ENCODE results near the gene KBTBD6.
"Not testable (repeated sequence)": the region's sequence is repeated elsewhere in the genome, so short reads cannot be mapped to it uniquely, and the experiment has no call there.

Gene KBTBD6

DNA sequence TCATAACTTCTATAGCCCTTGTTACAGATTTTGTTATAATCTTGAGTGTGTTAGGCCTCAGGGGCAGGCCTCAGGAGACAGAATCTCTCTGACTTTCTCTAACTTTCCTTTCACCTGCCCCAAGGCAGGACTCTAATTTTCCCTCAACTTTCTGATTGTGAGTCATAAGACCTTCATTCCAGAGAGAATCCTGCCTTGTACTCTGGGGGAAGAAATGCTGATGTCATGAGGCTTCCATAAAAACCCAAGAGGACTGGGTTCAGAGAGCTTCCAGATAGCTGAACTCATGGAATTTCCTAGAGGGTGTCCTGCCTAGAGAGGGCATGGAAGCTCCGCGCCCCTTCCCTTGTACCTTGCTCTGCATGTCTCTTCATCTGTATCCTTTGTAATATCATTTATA, 5.3 kb upstream of the KBTBD6 start:
- no peak overlapping the region for H3K4me2 ChIP-seq
- no peaks in the 10 kb centered on the region for H3K36me3 ChIP-seq
- no peaks in the 10 kb centered on the region for H3K27me3 ChIP-seq
- H3K9ac ChIP-seq = no peak overlapping the region
- no peak overlapping the region for H3K4me3 ChIP-seq
- no peaks in the 10 kb centered on the region for H3K9me3 ChIP-seq (replicated peaks in 1 of 11)
- no peak for TF ChIP-seq Cebpa-rat (IDR thresholded peaks at IDR 0.05)
- H3K27ac ChIP-seq = no peak overlapping the region
- H3K4me1 ChIP-seq = peaks cover 7 to 14% (median 8%) of the 10 kb centered on the region in 10 experiments; a peak in 17 of 20 replicates
- H4K20me1 ChIP-seq = no peaks in the 10 kb centered on the region

DNA sequence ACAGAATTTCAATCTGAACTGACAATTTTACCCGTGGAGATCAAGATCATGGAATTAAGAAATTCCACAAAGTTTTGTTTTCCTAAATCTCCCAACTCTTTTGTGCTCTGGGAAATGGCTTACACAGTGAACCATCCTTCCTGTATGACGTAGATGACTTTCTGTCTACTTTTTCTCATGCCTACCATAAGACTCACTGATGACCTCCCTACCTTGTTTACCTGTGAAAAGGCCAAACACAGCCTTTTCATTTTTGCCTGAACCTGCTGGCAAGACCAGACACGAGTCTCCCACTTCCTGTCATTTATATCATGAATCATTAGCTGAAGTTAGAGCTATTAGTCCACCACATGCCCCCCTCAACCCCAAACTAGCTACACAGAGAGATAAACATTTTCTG, 4.6 kb upstream of the KBTBD6 start:
- Histone ChIP-seq H3K4me2 (no peak overlapping the region), H3K27me3 (no peaks in the 10 kb centered on the region), H4K20me1 (no peaks in the 10 kb centered on the region), H3K36me3 (no peaks in the 10 kb centered on the region), H3K4me1 (peaks cover 7 to 14% (median 8%) of the 10 kb centered on the region in 10 experiments; a peak in 18 of 20 replicates), H3K4me3 (no peak overlapping the region), H3K27ac (no peak overlapping the region), H3K9me3 (replicated peaks in 1 of 11) (no peaks in the 10 kb centered on the region), H3K9ac (no peak overlapping the region)
- no peak for TF ChIP-seq Cebpa-rat (IDR thresholded peaks at IDR 0.05)

DNA sequence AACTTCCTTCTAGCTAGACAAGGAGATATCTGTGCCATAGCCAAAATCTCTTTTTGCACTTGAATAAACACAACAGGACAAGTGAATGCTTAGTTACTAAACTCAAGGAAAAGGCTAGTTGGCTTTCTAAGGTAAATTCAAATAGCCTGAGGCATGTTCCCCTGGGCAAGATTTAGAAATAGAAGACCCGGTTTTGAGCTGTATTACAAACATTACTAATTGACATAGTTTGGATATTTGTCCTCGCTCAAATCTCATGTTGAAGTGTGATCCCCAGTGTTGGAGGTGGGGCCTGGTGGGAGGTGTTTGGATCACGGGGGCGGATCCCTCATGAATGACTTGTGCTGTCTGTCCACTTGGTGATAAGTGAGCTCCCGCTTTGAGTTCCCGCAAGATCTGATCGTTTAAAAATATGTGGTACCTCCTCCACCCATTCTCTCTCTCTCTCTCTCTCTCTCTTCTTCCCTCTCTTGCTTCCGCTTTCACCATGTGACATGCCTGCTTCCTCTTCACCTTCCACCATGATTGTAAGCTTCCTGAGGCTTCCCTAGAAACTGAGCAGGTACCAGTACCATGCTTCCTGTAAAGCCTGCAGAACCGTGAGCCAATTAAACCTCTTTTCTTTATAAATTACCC, 3.9 kb upstream of the KBTBD6 start:
- Histone ChIP-seq H3K27ac (no peak overlapping the region), H3K27me3 (no peaks in the 10 kb centered on the region), H3K36me3 (no peaks in the 10 kb centered on the region), H4K20me1 (no peaks in the 10 kb centered on the region), H3K4me1 (peaks cover 12 to 21% (median 15%) of the 10 kb centered on the region in 10 experiments), H3K9me3 (replicated peaks in 1 of 11) (no peaks in the 10 kb centered on the region; a peak in 1 of 22 replicates), H3K9ac (no peak overlapping the region), H3K4me3 (no peak overlapping the region), H3K4me2 (no peak overlapping the region)
- TF ChIP-seq Cebpa-rat (IDR thresholded peaks at IDR 0.05) = no peak

DNA sequence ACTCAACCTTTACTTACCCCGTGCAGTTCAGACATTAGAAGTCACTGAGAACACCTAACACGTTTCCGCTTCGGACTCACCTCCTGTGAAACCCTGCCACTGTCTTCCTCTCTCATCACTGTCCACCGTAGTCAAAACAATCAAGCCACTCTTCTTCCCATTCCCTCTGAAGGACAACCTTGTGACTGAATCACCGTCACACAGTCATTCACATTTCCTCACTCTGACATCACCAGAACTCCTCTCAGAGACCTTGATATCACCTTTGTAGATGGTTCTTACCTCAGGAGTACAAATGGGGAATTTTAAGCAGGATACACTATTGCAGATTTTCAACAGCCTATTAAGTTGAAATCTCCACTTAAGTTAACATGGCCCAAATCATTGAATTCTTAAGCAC, 1.3 kb upstream of the KBTBD6 start:
- no peak overlapping the region for H3K27ac ChIP-seq
- no peaks in the 10 kb centered on the region for H3K27me3 ChIP-seq
- H3K9ac ChIP-seq = peak overlapping the region in 1 of 11 experiments; percentile 79; a peak in 1 of 22 replicates
- H4K20me1 ChIP-seq = no peaks in the 10 kb centered on the region
- peak overlapping the region in 6 of 10 experiments; percentile 68 to 82 (median 75); a peak in 8 of 20 replicates for H3K4me3 ChIP-seq
- H3K4me2 ChIP-seq = peak overlapping the region; percentile 65 to 86 (median 80)
- peaks cover 25 to 43% (median 35%) of the 10 kb centered on the region in 10 experiments for H3K4me1 ChIP-seq
- H3K36me3 ChIP-seq = peaks cover 0 to 15% (median 6%) of the 10 kb centered on the region in 11 experiments; a peak in 9 of 22 replicates
- no peak for TF ChIP-seq Cebpa-rat (IDR thresholded peaks at IDR 0.05)
- peaks cover 0 to 15% (median 6%) of the 10 kb centered on the region in 11 experiments; a peak in 8 of 22 replicates for H3K9me3 ChIP-seq (replicated peaks in 1 of 11)

DNA sequence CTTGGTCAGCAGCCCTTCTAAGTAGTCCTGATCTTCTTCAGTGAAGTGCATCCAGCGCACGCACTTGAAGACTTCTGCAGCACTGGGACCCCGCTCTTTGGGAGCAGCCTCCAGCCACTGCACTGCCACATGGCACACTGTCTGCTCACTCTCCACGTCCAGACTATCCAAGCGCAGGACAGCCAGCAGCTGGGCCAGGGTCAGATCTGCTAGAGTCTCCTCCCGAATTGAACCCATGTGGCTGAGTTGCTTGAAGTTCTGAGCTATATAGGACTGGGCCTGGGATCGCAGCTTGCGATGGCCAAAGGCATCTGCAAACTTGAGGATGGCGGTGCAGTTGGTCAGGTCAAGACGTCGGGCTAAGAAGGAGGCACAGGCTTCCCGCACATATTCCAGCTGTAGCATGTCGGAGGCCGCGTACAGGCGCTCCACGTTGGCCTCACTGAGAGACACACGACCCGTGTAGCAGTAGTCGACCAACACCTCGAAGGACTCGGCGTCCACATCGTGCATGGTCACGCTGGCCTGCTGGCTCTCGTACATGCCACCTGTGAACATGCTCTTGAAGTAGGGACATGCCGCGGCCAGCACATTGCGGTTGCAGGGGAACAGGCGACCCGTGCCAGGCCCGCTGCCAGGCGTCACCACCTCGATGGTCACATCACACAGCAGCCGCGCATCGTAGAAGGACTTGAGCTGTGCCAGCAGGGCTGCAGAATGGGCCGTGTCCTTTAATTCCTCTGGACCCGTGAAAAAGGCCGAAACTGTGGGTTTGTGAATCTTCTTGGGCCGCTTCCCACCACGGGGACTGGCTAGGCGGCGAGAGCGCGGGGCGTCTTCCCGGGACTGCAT, 716 bp downstream of the KBTBD6 start:
- peaks cover 25 to 46% (median 35%) of the 10 kb centered on the region in 10 experiments for H3K4me1 ChIP-seq
- H3K27ac ChIP-seq = peak overlapping the region; percentile 10 to 83 (median 78); a peak in 21 of 22 replicates
- H3K4me3 ChIP-seq = peak overlapping the region; percentile 68 to 85 (median 77)
- H3K36me3 ChIP-seq = peaks cover 0 to 35% (median 15%) of the 10 kb centered on the region in 11 experiments; a peak in 14 of 22 replicates
- H3K4me2 ChIP-seq = peak overlapping the region; percentile 84 to 93 (median 88)
- H3K9ac ChIP-seq = peak overlapping the region; percentile 72 to 88 (median 80)
- not testable (repeated sequence) for H4K20me1 ChIP-seq, H3K27me3 ChIP-seq
- H3K9me3 ChIP-seq (replicated peaks in 1 of 11) = peaks cover 0 to 20% (median 6%) of the 10 kb centered on the region in 11 experiments; a peak in 9 of 22 replicates

DNA sequence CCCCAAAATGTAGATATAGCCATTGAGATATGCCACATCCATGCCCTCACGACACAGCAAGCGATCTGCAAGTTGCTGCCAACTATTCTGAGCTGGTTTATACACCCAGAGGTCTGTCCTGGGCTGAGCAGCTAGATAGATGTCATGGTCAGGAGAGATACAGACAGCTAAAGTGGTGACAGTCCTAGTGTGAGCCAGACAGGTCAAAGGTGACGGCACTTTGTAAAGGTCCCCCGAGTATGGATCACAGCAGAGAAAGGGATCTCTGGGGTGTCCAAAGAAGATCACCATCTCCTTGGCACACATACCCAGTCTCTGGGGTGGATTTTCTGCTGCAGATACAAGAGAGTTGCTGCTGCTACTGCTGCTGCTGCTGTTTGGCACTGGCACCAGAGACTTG, 1.4 kb downstream of the KBTBD6 start:
- not testable (repeated sequence) for H3K9ac ChIP-seq, H3K27ac ChIP-seq, H4K20me1 ChIP-seq, H3K27me3 ChIP-seq
- Histone ChIP-seq H3K4me2 (peak overlapping the region; percentile 55 to 93 (median 86)), H3K36me3 (peaks cover 0 to 42% (median 19%) of the 10 kb centered on the region in 11 experiments; a peak in 18 of 22 replicates), H3K4me1 (peaks cover 25 to 46% (median 35%) of the 10 kb centered on the region in 10 experiments), H3K9me3 (replicated peaks in 1 of 11) (peaks cover 2 to 24% (median 11%) of the 10 kb centered on the region in 11 experiments; a peak in 18 of 22 replicates), H3K4me3 (peak overlapping the region in 5 of 10 experiments; percentile 42 to 80 (median 72); a peak in 8 of 20 replicates)

DNA sequence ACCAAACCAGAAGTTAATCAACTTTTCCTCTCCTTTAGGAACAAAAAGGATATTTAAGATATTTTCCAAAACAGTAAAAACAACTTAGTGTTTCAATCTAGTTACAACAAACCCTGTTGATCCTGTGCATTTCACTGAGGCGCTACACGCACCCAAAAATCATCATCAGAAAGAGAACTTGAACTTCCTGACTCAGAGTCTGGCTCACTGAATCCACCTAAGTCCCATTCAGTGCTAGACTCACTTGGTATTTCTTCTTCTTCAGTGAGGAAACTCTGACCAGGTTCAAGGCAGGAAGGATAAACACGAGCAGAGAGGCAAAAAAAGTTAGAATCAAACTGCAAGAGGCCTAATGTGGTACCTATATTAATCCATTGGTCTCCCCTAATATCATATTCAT, 2.2 kb downstream of the KBTBD6 start:
- Histone ChIP-seq H3K9ac (no peak overlapping the region; a peak in 1 of 22 replicates), H3K4me1 (peaks cover 25 to 46% (median 35%) of the 10 kb centered on the region in 10 experiments), H4K20me1 (peaks cover 0 to 4% (median 0%) of the 10 kb centered on the region in 11 experiments; a peak in 2 of 22 replicates), H3K9me3 (replicated peaks in 1 of 11) (peaks cover 8 to 32% (median 19%) of the 10 kb centered on the region in 11 experiments; a peak in 19 of 22 replicates), H3K27ac (no peak overlapping the region), H3K4me2 (peak overlapping the region; percentile 55 to 93 (median 86)), H3K4me3 (peak overlapping the region in 5 of 10 experiments; percentile 3 to 78 (median 68); a peak in 7 of 20 replicates), H3K27me3 (no peaks in the 10 kb centered on the region), H3K36me3 (peaks cover 0 to 50% (median 26%) of the 10 kb centered on the region in 11 experiments; a peak in 18 of 22 replicates)
- TF ChIP-seq Cebpa-rat (IDR thresholded peaks at IDR 0.05) = no peak

DNA sequence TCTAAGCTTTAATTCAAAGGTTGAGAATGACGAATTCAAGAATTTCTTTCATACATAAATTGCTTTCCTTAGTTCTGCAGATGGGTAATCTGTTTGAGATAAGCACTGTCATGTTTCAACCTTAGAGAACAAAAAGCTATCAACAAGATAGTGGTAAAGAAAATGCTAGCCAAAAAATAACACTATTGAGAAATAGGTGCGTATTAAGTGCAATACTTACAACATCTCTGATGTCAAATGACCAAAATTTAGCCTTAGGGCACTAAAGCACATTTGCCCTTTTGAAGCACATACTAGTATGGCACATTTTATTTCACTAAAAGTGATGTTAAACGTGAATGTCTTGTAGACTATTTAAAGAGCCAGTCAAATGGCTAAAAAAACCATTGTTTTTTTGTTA, 4.9 kb downstream of the KBTBD6 start:
- H3K4me3 ChIP-seq = no peak overlapping the region
- TF ChIP-seq Cebpa-rat (IDR thresholded peaks at IDR 0.05) = no peak
- H3K27me3 ChIP-seq = no peaks in the 10 kb centered on the region
- no peak overlapping the region for H3K4me2 ChIP-seq
- H3K27ac ChIP-seq = no peak overlapping the region
- peaks cover 0 to 4% (median 0%) of the 10 kb centered on the region in 11 experiments; a peak in 2 of 22 replicates for H4K20me1 ChIP-seq
- H3K9ac ChIP-seq = no peak overlapping the region
- H3K9me3 ChIP-seq (replicated peaks in 1 of 11) = peaks cover 8 to 34% (median 19%) of the 10 kb centered on the region in 11 experiments; a peak in 19 of 22 replicates
- H3K4me1 ChIP-seq = peaks cover 18 to 37% (median 27%) of the 10 kb centered on the region in 10 experiments
- peaks cover 0 to 50% (median 26%) of the 10 kb centered on the region in 11 experiments; a peak in 18 of 22 replicates for H3K36me3 ChIP-seq

DNA sequence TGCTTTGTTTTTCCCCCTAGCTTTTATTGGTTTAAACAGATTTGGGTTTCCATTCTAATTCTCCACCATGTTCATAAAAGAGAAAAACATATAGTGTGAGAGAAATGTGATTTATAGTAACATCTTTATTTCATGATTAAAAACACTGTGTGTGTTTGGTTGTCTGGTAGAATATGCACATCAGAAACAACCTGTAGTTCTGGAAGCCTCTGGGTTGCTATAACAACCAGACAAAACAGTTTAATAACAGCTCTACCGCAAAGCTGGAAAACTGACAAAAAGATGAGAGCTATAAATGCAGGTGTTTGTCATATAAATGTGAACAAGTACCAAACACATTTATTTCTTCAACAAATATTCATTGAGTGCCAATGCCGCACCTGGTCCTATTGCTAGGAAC, 9.8 kb downstream of the KBTBD6 start:
- Histone ChIP-seq H3K4me1 (no peaks in the 10 kb centered on the region), H3K9ac (no peak overlapping the region), H3K27ac (no peak overlapping the region), H4K20me1 (peaks cover 0 to 4% (median 0%) of the 10 kb centered on the region in 11 experiments; a peak in 1 of 22 replicates), H3K4me2 (no peak overlapping the region), H3K4me3 (no peak overlapping the region), H3K36me3 (peaks cover 0 to 26% (median 15%) of the 10 kb centered on the region in 11 experiments; a peak in 18 of 22 replicates), H3K9me3 (replicated peaks in 1 of 11) (peaks cover 8 to 19% (median 12%) of the 10 kb centered on the region in 11 experiments; a peak in 19 of 22 replicates), H3K27me3 (no peaks in the 10 kb centered on the region)
- TF ChIP-seq Cebpa-rat (IDR thresholded peaks at IDR 0.05) = no peak
